ENCODE data around the gene MGAT4B.
A peak's percentile ranks its signal among the peaks of the same experiment; 100 is the strongest.

MGAT4B gene

DNA sequence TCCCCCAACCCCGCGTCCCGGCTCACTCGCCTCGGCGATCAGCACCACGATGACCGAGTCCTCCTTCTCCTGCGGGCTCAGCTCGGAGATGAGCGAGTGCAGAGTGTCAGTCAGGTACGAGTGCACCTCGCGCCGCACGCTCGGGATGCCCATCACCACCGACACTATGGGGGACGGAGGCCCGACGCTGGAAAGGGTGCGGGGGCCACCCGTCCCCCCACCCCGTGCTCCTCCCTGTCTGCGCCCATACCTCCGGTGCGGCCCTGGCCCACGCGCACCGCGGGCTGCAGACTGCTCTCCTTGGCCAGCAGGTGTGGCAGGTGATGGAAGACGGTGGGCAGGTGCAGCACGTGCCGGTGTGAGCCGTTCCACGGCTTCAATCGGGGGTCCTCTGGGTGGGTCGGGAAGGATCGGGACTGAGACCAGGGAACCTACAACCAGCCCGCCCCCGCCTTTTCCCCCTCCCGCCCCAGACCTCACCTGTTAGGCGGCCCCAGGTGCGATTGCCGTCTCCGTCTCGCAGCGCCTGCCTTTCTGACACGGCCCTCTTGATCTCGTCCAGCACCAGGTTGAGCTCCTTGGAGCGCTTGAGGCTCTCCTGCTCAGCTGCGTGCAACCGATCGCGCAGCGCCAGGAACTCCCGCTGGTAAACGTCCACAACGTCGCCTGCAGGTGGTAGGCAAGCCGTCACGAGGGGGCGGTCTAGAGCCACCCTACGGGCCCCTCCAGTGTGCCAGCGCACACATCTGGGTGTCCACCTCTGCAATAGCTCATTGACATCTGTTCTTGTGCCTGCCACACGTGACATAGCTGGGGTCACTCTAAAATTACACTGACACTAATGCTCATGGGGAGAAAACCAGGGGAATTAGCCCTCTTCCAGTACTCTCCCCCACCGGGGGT, 5.1 kb downstream of the MGAT4B start:
- Histone ChIP-seq H3K27ac (no peak overlapping the region), H3K27me3 (no peaks in the 10 kb centered on the region), H3K36me3 (peaks cover 35 to 47% (median 44%) of the 10 kb centered on the region in 3 donors), H3K9me3 (no peaks in the 10 kb centered on the region), H3K4me1 (peaks cover 0 to 54% (median 41%) of the 10 kb centered on the region in 4 donors), H3K4me3 (no peak overlapping the region)
- DNase-seq, result peak; percentile 65 to 87
- intact Hi-C loops (cut with DNase I; ENCODE audit: low total_unique reads), result loop anchor here (5.0 kb wide), 1 partner anchor 56 kb away; the partner anchor contains the start of gene MRNIP
- peak; percentile 53 to 71 for TF ChIP-seq CTCF (IDR thresholded peaks at IDR 0.05)

DNA sequence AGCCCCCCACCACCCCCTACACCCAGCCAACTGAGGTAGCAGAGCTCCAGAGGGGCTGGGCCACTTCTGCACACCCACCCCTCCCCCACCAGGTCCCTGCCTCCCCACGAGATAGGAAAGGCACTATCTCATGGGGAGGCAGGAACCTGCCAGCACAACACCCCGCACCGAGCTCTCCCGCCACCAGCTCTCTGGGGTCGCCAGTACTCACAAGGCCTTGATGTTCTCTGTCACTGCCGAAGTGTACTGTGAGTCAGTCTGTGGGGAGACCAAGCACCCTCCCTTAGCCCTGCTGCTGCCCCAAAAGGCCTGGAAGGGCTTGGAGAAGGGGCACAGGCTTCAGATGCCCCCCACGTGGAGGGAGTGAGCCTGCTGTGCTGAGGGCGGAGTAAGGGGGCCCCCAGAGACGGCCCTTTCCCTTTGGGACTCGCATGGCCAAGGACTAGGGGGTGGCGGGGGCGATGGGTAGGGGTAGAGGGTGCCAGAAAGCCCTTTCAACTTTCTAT, 5.9 kb downstream of the MGAT4B start:
- DNase-seq, result no peak
- H3K4me3 ChIP-seq, result no peak overlapping the region
- intact Hi-C loops (cut with DNase I; ENCODE audit: low total_unique reads), result loop anchor here (5.0 kb wide), 1 partner anchor 57 kb away; the partner anchor contains the start of gene MRNIP
- H3K9me3 ChIP-seq, result no peaks in the 10 kb centered on the region
- H3K36me3 ChIP-seq, result peaks cover 35 to 47% (median 44%) of the 10 kb centered on the region in 3 donors
- H3K27me3 ChIP-seq, result no peaks in the 10 kb centered on the region
- H3K27ac ChIP-seq, result no peak overlapping the region
- no peak for TF ChIP-seq CTCF (IDR thresholded peaks at IDR 0.05)
- peaks cover 0 to 60% (median 46%) of the 10 kb centered on the region in 4 donors for H3K4me1 ChIP-seq

DNA sequence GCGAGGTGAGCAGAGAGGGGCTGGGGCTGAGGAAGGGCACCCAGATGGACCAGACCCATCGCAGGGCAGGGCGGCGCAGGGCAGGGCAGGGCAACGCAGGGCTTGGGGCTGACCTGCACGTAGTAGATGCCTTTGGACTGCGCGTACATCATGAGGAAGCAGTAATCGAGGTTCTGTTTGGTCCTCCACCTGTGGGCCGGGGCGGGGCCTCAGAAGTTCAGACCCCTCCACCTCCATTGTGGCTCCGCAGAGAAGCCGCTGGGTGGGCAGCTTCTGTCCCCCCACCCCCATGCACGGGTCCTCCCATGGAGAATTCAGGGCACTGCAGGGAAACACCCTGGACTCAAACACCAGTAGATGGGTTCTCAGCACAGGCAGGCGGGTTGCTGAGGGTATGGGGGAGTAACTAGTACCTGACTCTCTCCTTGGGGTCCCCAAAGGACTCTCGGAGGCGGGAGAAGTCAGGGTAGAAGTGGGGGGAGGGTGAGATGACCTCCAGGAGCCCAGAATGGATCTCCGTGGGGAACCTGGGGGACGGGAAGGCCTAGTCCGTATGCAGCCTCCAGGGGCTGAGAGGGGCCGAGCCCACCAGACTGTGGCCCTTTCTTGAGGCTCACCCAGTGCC, 6.5 kb downstream of the MGAT4B start:
- no peak for TF ChIP-seq CTCF (IDR thresholded peaks at IDR 0.05)
- DNase-seq, result no peak
- Histone ChIP-seq H3K9me3 (no peaks in the 10 kb centered on the region), H3K4me3 (no peak overlapping the region), H3K27me3 (no peaks in the 10 kb centered on the region), H3K4me1 (peaks cover 0 to 61% (median 49%) of the 10 kb centered on the region in 4 donors), H3K36me3 (peaks cover 35 to 47% (median 44%) of the 10 kb centered on the region in 3 donors), H3K27ac (no peak overlapping the region)
- intact Hi-C loops (cut with DNase I; ENCODE audit: low total_unique reads), result loop anchor here (5.0 kb wide), 1 partner anchor 57 kb away; the partner anchor contains the start of gene MRNIP

DNA sequence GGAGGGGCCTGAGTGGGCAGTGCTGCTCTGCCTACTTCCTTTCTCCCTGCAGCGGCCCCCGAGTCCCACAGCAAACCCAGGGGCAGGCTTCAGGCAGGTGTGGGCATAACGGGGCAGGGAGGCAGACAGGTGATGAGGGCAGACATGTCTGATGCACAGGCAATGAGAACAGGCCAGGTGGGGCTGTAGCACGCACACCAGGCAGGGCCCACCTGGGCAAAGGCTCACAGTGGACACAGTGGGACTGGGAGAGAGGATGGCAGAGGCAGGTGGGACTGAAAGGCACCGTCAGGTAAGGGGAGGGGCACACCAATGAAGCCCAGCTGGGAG, 7.1 kb downstream of the MGAT4B start:
- no peak for DNase-seq
- intact Hi-C loops (cut with DNase I; ENCODE audit: low total_unique reads), result loop anchor here (5.0 kb wide), 1 partner anchor 37 kb away; no protein-coding TSS in a partner anchor
- H3K27ac ChIP-seq, result no peak overlapping the region
- no peaks in the 10 kb centered on the region for H3K9me3 ChIP-seq
- peaks cover 35 to 47% (median 44%) of the 10 kb centered on the region in 3 donors for H3K36me3 ChIP-seq
- TF ChIP-seq CTCF (IDR thresholded peaks at IDR 0.05), result no peak
- no peaks in the 10 kb centered on the region for H3K27me3 ChIP-seq
- H3K4me3 ChIP-seq, result no peak overlapping the region
- peaks cover 0 to 61% (median 47%) of the 10 kb centered on the region in 4 donors for H3K4me1 ChIP-seq

- Histone ChIP-seq H3K9me3 (no peaks in the 10 kb centered on the region), H3K4me3 (no peak overlapping the region), H3K4me1 (peaks cover 0 to 61% (median 47%) of the 10 kb centered on the region in 4 donors), H3K27ac (no peak overlapping the region), H3K27me3 (no peaks in the 10 kb centered on the region), H3K36me3 (peaks cover 35 to 47% (median 44%) of the 10 kb centered on the region in 3 donors)
- intact Hi-C loops (cut with DNase I; ENCODE audit: low total_unique reads), result loop anchor here (5.0 kb wide), 1 partner anchor 37 kb away; no protein-coding TSS in a partner anchor
- TF ChIP-seq CTCF (IDR thresholded peaks at IDR 0.05), result no peak
- DNase-seq, result no peak
Measured at GRCh38 chr5:179798771-179799643, 7.7 kb downstream of the MGAT4B start.
